Stimulated activated CD4-positive, alpha-beta T cell treated with anti-CD3 and anti-CD28 coated beads, Interleukin-15, amount 100 ng/mL, for 24 hours (primary cell): ENCODE data around the gene AXL.
"Not testable (repeated sequence)": the region's sequence is repeated elsewhere in the genome, so short reads cannot be mapped to it uniquely, and the experiment has no call there.

ENCODE experiments used
- DNase-seq: peaks from one replicate; pipeline ENCODE4 v3.0.0-alpha.2; 2020

Gene AXL

GRCh38 chr19:41218615-41219507, at the start of gene AXL:
AXL (plus strand) TSS chr19:41219223; CDS start chr19:41219393, 170 bp downstream.
- DNase-seq = no peak

GRCh38 chr19:41172297-41173164, 46.5 kb upstream of the AXL start:
- no peak for DNase-seq

- DNase-seq = no peak
Observed at GRCh38 chr19:41174297-41174928, 44.6 kb upstream of the AXL start.

- DNase-seq = peak; percentile 62
Observed at GRCh38 chr19:41175801-41176777, 42.9 kb upstream of the AXL start.

- DNase-seq = not testable (repeated sequence)
Observed at GRCh38 chr19:41180173-41180572, 38.9 kb upstream of the AXL start.

GRCh38 chr19:41186971-41187883, 31.8 kb upstream of the AXL start:
- DNase-seq = no peak

- DNase-seq = no peak
Observed at GRCh38 chr19:41187884-41188279, 31.1 kb upstream of the AXL start.

- DNase-seq = no peak
Observed at GRCh38 chr19:41189425-41190065, 29.5 kb upstream of the AXL start.

GRCh38 chr19:41192574-41193429, 26.2 kb upstream of the AXL start, which contains the start of gene CYP2S1:
CYP2S1 (plus strand) TSS chr19:41193219; CDS start chr19:41193265, 46 bp downstream.
- peak; percentile 45 for DNase-seq

- no peak for DNase-seq
Observed at GRCh38 chr19:41193430-41194156, 25.4 kb upstream of the AXL start.

- DNase-seq = no peak
Observed at GRCh38 chr19:41194157-41194552, 24.9 kb upstream of the AXL start.

- DNase-seq = no peak
Observed at GRCh38 chr19:41195675-41196497, 23.1 kb upstream of the AXL start.

GRCh38 chr19:41198559-41198958, 20.5 kb upstream of the AXL start:
- DNase-seq = no peak

GRCh38 chr19:41203371-41203770, 15.7 kb upstream of the AXL start:
- DNase-seq = no peak

- peak; percentile 86 for DNase-seq
Observed at GRCh38 chr19:41204338-41204737, 14.7 kb upstream of the AXL start.

GRCh38 chr19:41205995-41206394, 13.0 kb upstream of the AXL start:
- no peak for DNase-seq

GRCh38 chr19:41206456-41206855, 12.6 kb upstream of the AXL start:
- no peak for DNase-seq
